C4-2B (cell line): ENCODE results near the gene DHRS3.

ENCODE experiments used
- CTCF ChIP-seq: fragments of 450-650 bp; conservative IDR thresholded peaks from 2 replicates; pipeline ENCODE4 v1.5.1; 2017; ENCODE audit warnings: mild to moderate bottlenecking
- ZFX ChIP-seq: fragments of 450-650 bp; IDR thresholded peaks from 2 replicates; pipeline ENCODE4 v1.6.1; 2017

GRCh38 chr1:12600335-12600734, 17.7 kb downstream of the DHRS3 start:
- no peak for TF ChIP-seq CTCF
- TF ChIP-seq ZFX = no peak
